HepG2 (cell line): ENCODE results near the gene HEPHL1. TPM values are rescaled to one million over a fixed set of nuclear protein-coding genes. Genes with fewer than 3 reads are reported as not detected.

Source experiments
- KDM5B ChIP-seq: sonication (generic); formaldehyde crosslinking; IDR thresholded peaks from 2 replicates; pipeline ENCODE4 v1.4.0; 2020; ENCODE audit warnings: missing genetic modification reagents, mild to moderate bottlenecking, borderline replicate concordance
- NAIF1 ChIP-seq: sonication (generic); formaldehyde crosslinking; IDR thresholded peaks from 2 replicates; pipeline ENCODE4 v1.5.0; 2020; ENCODE audit warnings: mild to moderate bottlenecking, missing genetic modification reagents, borderline replicate concordance
- NR1H2 ChIP-seq: sonication (generic); formaldehyde crosslinking; IDR thresholded peaks from 2 replicates; pipeline ENCODE4 v1.8.1; 2022; ENCODE audit warnings: low read depth, missing genetic modification reagents, borderline replicate concordance
- SIN3B ChIP-seq: fragments of 150-350 bp; IDR thresholded peaks from 2 replicates; pipeline ENCODE4 v1.6.1; 2014; ENCODE audit warnings: low read length
- SP140L ChIP-seq: sonication (generic); formaldehyde crosslinking; IDR thresholded peaks from 2 replicates; pipeline ENCODE4 v1.4.0; 2020; ENCODE audit warnings: missing genetic modification reagents, borderline replicate concordance
- ZBTB39 ChIP-seq: sonication (generic); formaldehyde crosslinking; IDR thresholded peaks from 2 replicates; pipeline ENCODE4 v1.5.0; 2020; ENCODE audit warnings: missing genetic modification reagents
- ZBTB4 ChIP-seq: sonication (generic); formaldehyde crosslinking; IDR thresholded peaks from 2 replicates; pipeline ENCODE4 v1.4.0; 2020; ENCODE audit warnings: missing genetic modification reagents, mild to moderate bottlenecking, borderline replicate concordance
- ZNF225 ChIP-seq: sonication (generic); formaldehyde crosslinking; IDR thresholded peaks from 2 replicates; pipeline ENCODE4 v1.4.0; 2020; ENCODE audit warnings: mild to moderate bottlenecking, missing genetic modification reagents
- ZNF280B ChIP-seq: sonication (generic); formaldehyde crosslinking; IDR thresholded peaks from 2 replicates; pipeline ENCODE4 v1.5.0; 2020; ENCODE audit warnings: missing genetic modification reagents, mild to moderate bottlenecking, borderline replicate concordance
- ZNF547 ChIP-seq: sonication (generic); formaldehyde crosslinking; IDR thresholded peaks from 2 replicates; pipeline ENCODE4 v1.5.1; 2020; ENCODE audit warnings: mild to moderate bottlenecking, missing genetic modification reagents
- ZNF562 ChIP-seq: sonication (generic); formaldehyde crosslinking; IDR thresholded peaks from 2 replicates; pipeline ENCODE4 v1.8.0; 2022; ENCODE audit warnings: missing genetic modification reagents, borderline replicate concordance
- ZNF619 ChIP-seq: sonication (generic); formaldehyde crosslinking; IDR thresholded peaks from 2 replicates; pipeline ENCODE4 v1.4.0; 2020; ENCODE audit warnings: mild to moderate bottlenecking, missing genetic modification reagents
- ZNF672 ChIP-seq: sonication (generic); formaldehyde crosslinking; IDR thresholded peaks from 2 replicates; pipeline ENCODE4 v1.8.1; 2022; ENCODE audit warnings: missing genetic modification reagents
- ZNF709 ChIP-seq: sonication (generic); formaldehyde crosslinking; IDR thresholded peaks from 2 replicates; pipeline ENCODE4 v1.5.0; 2020; ENCODE audit warnings: mild to moderate bottlenecking, missing genetic modification reagents
- ZNF747 ChIP-seq: sonication (generic); formaldehyde crosslinking; IDR thresholded peaks from 2 replicates; pipeline ENCODE4 v1.8.1; 2023; ENCODE audit warnings: missing genetic modification reagents, mild to moderate bottlenecking, borderline replicate concordance
- ZNF749 ChIP-seq: sonication (generic); formaldehyde crosslinking; IDR thresholded peaks from 2 replicates; pipeline ENCODE4 v1.8.0; 2022; ENCODE audit warnings: mild to moderate bottlenecking, missing genetic modification reagents, moderate library complexity, borderline replicate concordance
- ZNF816 ChIP-seq: sonication (generic); formaldehyde crosslinking; IDR thresholded peaks from 2 replicates; pipeline ENCODE4 v1.8.0; 2022; ENCODE audit warnings: missing genetic modification reagents, mild to moderate bottlenecking, borderline replicate concordance
- polyA plus RNA-seq, 8 experiments: library from polyadenylated mRNA; depleted of rRNA in 3 of 8; stranded (reverse) in 7 of 8; unstranded in 1 of 8; fragments of >200 nt; fragmentation: Illumina TruSeq in 4 of 8; extraction: Trizol in 4 of 8; gene quantifications; 2 replicates each; pipeline versions ENCODE4 v1.2.1 to v1.2.3, GENCODE V29; 2011 to 2016; ENCODE audit warnings: low read depth in 4 of 8, missing spikeins in 1 of 8, mixed read lengths in 1 of 8; ENCODE audit not compliant: insufficient read depth in 1 of 8
- total RNA-seq, 5 experiments: library from RNA; depleted of rRNA; stranded (reverse); fragments of >200 nt; fragmentation: Illumina TruSeq; extraction: Trizol; gene quantifications; 2 replicates each; pipeline ENCODE4 v1.2.3, GENCODE V29; 2016; ENCODE audit warnings: low read depth in 1 of 5
- TF ChIP-seq, protein P1 (sequence below): sonication (generic); formaldehyde crosslinking; IDR thresholded peaks from 2 replicates; pipeline ENCODE4 v1.8.1; 2023; ENCODE audit warnings: mild to moderate bottlenecking, inconsistent platforms, moderate library complexity, missing genetic modification reagents, borderline replicate concordance
- TF ChIP-seq, protein P2 (sequence below): sonication (generic); formaldehyde crosslinking; conservative IDR thresholded peaks from 2 replicates; pipeline ENCODE4 v1.8.0; 2022; ENCODE audit warnings: low read depth, missing genetic modification reagents

Gene HEPHL1
- total and polyA plus RNA-seq, 2 of the 13 experiments (the other 11 are each of a cell fraction or from before 2014, with no cell fraction given), result 0.04 to 0.05 TPM

- no peak; the same call in 1 of the 2 replicates for TF ChIP-seq ZNF280B (CRISPR knock-in tag)
- TF ChIP-seq ZNF749 (CRISPR knock-in tag), result peak; percentile 27; the same call in 1 of the 2 replicates
- no peak for TF ChIP-seq ZNF547 (CRISPR knock-in tag)
- peak; percentile 19; the same call in 1 of the 2 replicates for TF ChIP-seq ZNF562 (CRISPR knock-in tag)
- TF ChIP-seq ZNF747 (CRISPR knock-in tag), result 0 out of 2 replicates have a peak, but pooled peaks have one; percentile 0
- TF ChIP-seq, protein P1, sequence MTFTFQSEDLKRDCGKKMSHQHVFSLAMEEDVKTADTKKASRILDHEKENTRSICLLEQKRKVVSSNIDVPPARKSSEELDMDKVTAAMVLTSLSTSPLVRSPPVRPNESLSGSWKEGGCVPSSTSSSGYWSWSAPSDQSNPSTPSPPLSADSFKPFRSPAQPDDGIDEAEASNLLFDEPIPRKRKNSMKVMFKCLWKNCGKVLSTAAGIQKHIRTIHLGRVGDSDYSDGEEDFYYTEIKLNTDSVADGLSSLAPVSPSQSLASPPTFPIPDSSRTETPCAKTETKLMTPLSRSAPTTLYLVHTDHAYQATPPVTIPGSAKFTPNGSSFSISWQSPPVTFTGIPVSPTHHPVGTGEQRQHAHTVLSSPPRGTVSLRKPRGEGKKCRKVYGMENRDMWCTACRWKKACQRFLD, result 0 out of 2 replicates have a peak, but pooled peaks have one; percentile 6
- TF ChIP-seq ZBTB39 (CRISPR knock-in tag), result no peak
- peak; percentile 59; the same call in 1 of the 2 replicates for TF ChIP-seq SIN3B
- 0 out of 2 replicates have a peak, but pooled peaks have one; percentile 54 for TF ChIP-seq SP140L
- no peak for TF ChIP-seq NR1H2 (CRISPR knock-in tag)
- TF ChIP-seq ZBTB4, result peak; percentile 12; the same call in 1 of the 2 replicates
- peak; percentile 42; the same call in 1 of the 2 replicates for TF ChIP-seq NAIF1
- TF ChIP-seq ZNF709 (CRISPR knock-in tag), result peak; percentile 42; the same call in 1 of the 2 replicates
- TF ChIP-seq ZNF816 (CRISPR knock-in tag), result peak; percentile 43; the same call in 1 of the 2 replicates
- no peak for TF ChIP-seq KDM5B (CRISPR knock-in tag)
- TF ChIP-seq, protein P2, sequence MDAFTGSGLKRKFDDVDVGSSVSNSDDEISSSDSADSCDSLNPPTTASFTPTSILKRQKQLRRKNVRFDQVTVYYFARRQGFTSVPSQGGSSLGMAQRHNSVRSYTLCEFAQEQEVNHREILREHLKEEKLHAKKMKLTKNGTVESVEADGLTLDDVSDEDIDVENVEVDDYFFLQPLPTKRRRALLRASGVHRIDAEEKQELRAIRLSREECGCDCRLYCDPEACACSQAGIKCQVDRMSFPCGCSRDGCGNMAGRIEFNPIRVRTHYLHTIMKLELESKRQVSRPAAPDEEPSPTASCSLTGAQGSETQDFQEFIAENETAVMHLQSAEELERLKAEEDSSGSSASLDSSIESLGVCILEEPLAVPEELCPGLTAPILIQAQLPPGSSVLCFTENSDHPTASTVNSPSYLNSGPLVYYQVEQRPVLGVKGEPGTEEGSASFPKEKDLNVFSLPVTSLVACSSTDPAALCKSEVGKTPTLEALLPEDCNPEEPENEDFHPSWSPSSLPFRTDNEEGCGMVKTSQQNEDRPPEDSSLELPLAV (CRISPR knock-in tag), result no peak; the same call in 1 of the 2 replicates
- TF ChIP-seq ZNF619 (CRISPR knock-in tag), result peak; percentile 72; the same call in 1 of the 2 replicates
- no peak for TF ChIP-seq ZNF672
- no peak for TF ChIP-seq ZNF225 (CRISPR knock-in tag)
Observed at GRCh38 chr11:94128291-94128745, 107.2 kb downstream of the HEPHL1 start (continued).
